Kidney (tissue), 14 donors: Measurements from ENCODE around the gene TFR2. TPM values are rescaled to one million over a fixed set of nuclear protein-coding genes. Genes with fewer than 3 reads are reported as not detected.

Experiments
- DNase-seq, 5 donors: peaks; one replicate each; pipeline ENCODE4 v3.0.0-alpha.2; 2013 to 2020
- FAIRE-seq: peaks from 2 replicates; lab custom pipeline; 2012; peaks lifted over from hg19 to GRCh38; lab: Jason Lieb, UNC
- H3K27ac ChIP-seq, 2 donors: one replicate each; pipeline ENCODE4 v1.7.0; 2013; ENCODE audit warnings: low read depth in 2 of 2, low read length in 2 of 2, inconsistent platforms in 1 of 2
- H3K27me3 ChIP-seq: one replicate; pipeline ENCODE4 v1.7.1; 2013; ENCODE audit warnings: low read length, inconsistent platforms; ENCODE audit not compliant: control insufficient read depth, insufficient read depth
- H3K36me3 ChIP-seq, 3 donors: one replicate each; pipeline versions ENCODE4 v1.7.0 to v1.7.1; 2013; ENCODE audit warnings: low read length in 3 of 3, control low read depth in 1 of 3, inconsistent platforms in 1 of 3; ENCODE audit not compliant: insufficient read depth in 3 of 3, control insufficient read depth in 2 of 3
- H3K4me1 ChIP-seq, 3 donors: one replicate each; pipeline versions ENCODE4 v1.7.0 to v1.7.1; 2013; ENCODE audit warnings: low read length in 3 of 3, inconsistent platforms in 1 of 3, low read depth in 1 of 3; ENCODE audit not compliant: control insufficient read depth in 2 of 3, insufficient read depth in 2 of 3
- H3K4me3 ChIP-seq, 3 donors: one replicate each; pipeline versions ENCODE4 v1.7.0 to v1.8.1; 2013; ENCODE audit warnings: low read length in 3 of 3, control low read depth in 1 of 3, inconsistent platforms in 1 of 3
- H3K9ac ChIP-seq, 3 donors: one replicate each; pipeline versions ENCODE4 v1.7.0 to v1.7.1; 2013; ENCODE audit warnings: low read length in 3 of 3, control low read depth in 1 of 3, inconsistent platforms in 1 of 3
- H3K9me3 ChIP-seq, 3 donors: one replicate each; pipeline versions ENCODE4 v1.7.0 to v1.7.1; 2013; ENCODE audit warnings: low read length in 3 of 3, control low read depth in 1 of 3, inconsistent platforms in 1 of 3; ENCODE audit not compliant: control insufficient read depth in 2 of 3, insufficient read depth in 1 of 3
- intact Hi-C: fragments of 100-400 bp; cut with DNase I; formaldehyde crosslinking; loops from one replicate; pipeline ENCODE4 v1.11.1; 2022
- polyA plus RNA-seq: library from polyadenylated mRNA; stranded (reverse); fragments of 350-450 nt; fragmentation: Illumina TruSeq; extraction: RNeasy Lipid Tissue Mini Kit (QIAGEN cat#74804); gene quantifications from one replicate; pipeline ENCODE4 v1.2.3, GENCODE V29; 2014; ENCODE audit warnings: low read depth, low replicate concordance; ENCODE audit not compliant: insufficient read depth
- total RNA-seq: library from RNA; stranded (reverse); fragmentation: NEBNext Ultra II Directional; extraction: Animal tissue kit (Norgen Biotek cat#: 25700); gene quantifications from one replicate; pipeline ENCODE4 v1.2.1, GENCODE V29; 2021
- TF ChIP-seq, protein P1 (sequence below): IDR thresholded peaks from 3 replicates; pipeline ENCODE4 v1.5.1; 2012; ENCODE audit warnings: mild to moderate bottlenecking, moderate library complexity, borderline replicate concordance; ENCODE audit not compliant: insufficient read depth; ENCODE audit errors: extremely low read depth
- donor health status: control.
- donor health status: control.
- donor health status: control.
- donor health status: control.
- donor health status: control.
- donor health status: DM: yes; HTN: yes; CAD: no.
- donor health status: Normal renal cell carcinoma (clear cell type).

Gene TFR2
- total and polyA plus RNA-seq, 2 donors from 2014 or later, result 0.22 to 0.79 TPM

- H3K9me3 ChIP-seq, result no peaks in the 10 kb centered on the region
- H3K27me3 ChIP-seq, result no peaks in the 10 kb centered on the region
- peak within 1 kb of the TSS; percentile 78 to 96 (median 84) for H3K9ac ChIP-seq
- TF ChIP-seq, protein P1, sequence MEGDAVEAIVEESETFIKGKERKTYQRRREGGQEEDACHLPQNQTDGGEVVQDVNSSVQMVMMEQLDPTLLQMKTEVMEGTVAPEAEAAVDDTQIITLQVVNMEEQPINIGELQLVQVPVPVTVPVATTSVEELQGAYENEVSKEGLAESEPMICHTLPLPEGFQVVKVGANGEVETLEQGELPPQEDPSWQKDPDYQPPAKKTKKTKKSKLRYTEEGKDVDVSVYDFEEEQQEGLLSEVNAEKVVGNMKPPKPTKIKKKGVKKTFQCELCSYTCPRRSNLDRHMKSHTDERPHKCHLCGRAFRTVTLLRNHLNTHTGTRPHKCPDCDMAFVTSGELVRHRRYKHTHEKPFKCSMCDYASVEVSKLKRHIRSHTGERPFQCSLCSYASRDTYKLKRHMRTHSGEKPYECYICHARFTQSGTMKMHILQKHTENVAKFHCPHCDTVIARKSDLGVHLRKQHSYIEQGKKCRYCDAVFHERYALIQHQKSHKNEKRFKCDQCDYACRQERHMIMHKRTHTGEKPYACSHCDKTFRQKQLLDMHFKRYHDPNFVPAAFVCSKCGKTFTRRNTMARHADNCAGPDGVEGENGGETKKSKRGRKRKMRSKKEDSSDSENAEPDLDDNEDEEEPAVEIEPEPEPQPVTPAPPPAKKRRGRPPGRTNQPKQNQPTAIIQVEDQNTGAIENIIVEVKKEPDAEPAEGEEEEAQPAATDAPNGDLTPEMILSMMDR, result no peak
- H3K36me3 ChIP-seq, result peaks cover 2 to 6% (median 6%) of the 10 kb centered on the region in 3 donors
- peaks cover 0 to 27% (median 7%) of the 10 kb centered on the region in 3 donors for H3K4me1 ChIP-seq
- peak; percentile 100 for DNase-seq
- H3K4me3 ChIP-seq, result peak within 1 kb of the TSS; percentile 87 to 98 (median 92)
- intact Hi-C loops, result no loop called here
- FAIRE-seq, result peak; percentile 99
- H3K27ac ChIP-seq, result peak within 1 kb of the TSS; percentile 95 to 96
These were observed 54.9 kb downstream of the TFR2 start, which contains the start of gene FBXO24 for GRCh38 chr7:100586266-100587025. Gene FBXO24, plus strand, starts transcription at chr7:100586328. Its CDS starts 298 bp downstream, at chr7:100586626.

- Histone ChIP-seq H3K36me3 (peaks cover 3 to 14% (median 11%) of the 10 kb centered on the region in 3 donors), H3K9ac (peak within 1 kb of the TSS; percentile 78 to 96 (median 84)), H3K9me3 (no peaks in the 10 kb centered on the region), H3K27ac (peak within 1 kb of the TSS; percentile 95 to 96), H3K4me3 (peak within 1 kb of the TSS; percentile 87 to 98 (median 92)), H3K4me1 (peaks cover 0 to 27% (median 7%) of the 10 kb centered on the region in 3 donors), H3K27me3 (no peaks in the 10 kb centered on the region)
- TF ChIP-seq, protein P1, result no peak
- FAIRE-seq (no peak), DNase-seq (peak in 2 of 5 donors; percentile 53 to 65)
- intact Hi-C loops, result no loop called here
These were observed 55.7 kb downstream of the TFR2 start, which contains the start of gene LRCH4 for GRCh38 chr7:100585511-100586265. Gene LRCH4, minus strand, starts transcription at chr7:100586129. Its CDS starts 29 bp downstream, at chr7:100586100.

DNA sequence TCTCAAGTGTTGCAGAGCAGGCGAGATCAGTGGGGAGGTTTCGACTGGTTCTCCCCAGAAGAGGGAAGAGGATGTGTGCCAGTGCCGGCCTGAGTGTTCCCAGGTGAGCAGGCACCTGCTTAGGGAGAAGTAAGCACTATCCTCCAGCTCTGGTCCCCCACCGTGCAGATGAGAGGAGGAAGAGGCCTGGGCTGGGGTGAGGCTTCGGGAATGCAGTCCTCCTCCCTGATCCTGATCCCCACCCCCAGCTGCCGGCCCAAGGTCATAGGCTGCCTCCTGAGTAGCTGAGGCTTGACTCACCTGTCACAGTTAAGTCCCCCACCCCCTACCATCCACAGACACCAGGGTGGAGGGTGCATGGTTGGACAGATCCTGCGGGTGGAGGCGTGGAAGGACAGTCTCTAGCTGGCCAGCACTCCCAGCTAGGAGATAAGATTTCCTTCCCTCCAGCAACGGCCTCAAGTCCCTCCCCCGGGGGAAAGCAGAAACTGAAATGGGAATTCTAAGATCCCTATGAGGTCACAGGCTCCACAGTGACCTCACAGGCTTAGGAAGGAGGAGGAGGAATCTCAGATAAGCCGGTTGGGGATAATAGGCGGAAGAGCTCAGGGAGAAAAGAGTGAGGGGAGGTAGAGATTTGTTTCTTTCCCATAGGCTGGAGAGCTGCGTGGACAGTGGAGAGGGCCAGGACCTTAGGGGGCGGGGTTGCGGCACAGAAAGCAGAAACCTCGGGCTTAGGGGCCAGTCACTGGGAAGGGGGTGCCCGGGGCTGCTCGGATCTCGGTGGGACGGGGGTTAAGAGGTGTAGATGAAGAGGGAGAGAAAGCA lies 56.5 kb downstream of the TFR2 start:
- Histone ChIP-seq H3K9me3 (no peaks in the 10 kb centered on the region), H3K27me3 (no peaks in the 10 kb centered on the region), H3K4me1 (peaks cover 0 to 27% (median 7%) of the 10 kb centered on the region in 3 donors), H3K4me3 (peak overlapping the region; percentile 87 to 98 (median 92)), H3K36me3 (peaks cover 8 to 18% (median 18%) of the 10 kb centered on the region in 3 donors), H3K27ac (peak overlapping the region; percentile 95 to 96), H3K9ac (peak overlapping the region; percentile 68 to 96 (median 84))
- intact Hi-C loops, result no loop called here
- TF ChIP-seq, protein P1, result no peak
- FAIRE-seq (no peak), DNase-seq (peak in 4 of 5 donors; percentile 75 to 88 (median 85))
